Astrocyte of the spinal cord (primary cell): ENCODE measurements around the gene CACNA1C.

Experiments used
- DNase-seq: peaks from one replicate; pipeline ENCODE4 v3.0.0; 2011; ENCODE audit warnings: low read depth, low spot score
- H3K4me3 ChIP-seq: 2 replicates; pipeline ENCODE4 v1.5.1; 2011; ENCODE audit warnings: low read depth, mild to moderate bottlenecking, low read length, moderate library complexity
- CTCF ChIP-seq: IDR thresholded peaks from 2 replicates; pipeline ENCODE4 v1.5.1; 2012; ENCODE audit warnings: low read depth, mild to moderate bottlenecking, low read length, inconsistent platforms
- in situ Hi-C: cut with HindIII; loops from 2 replicates; pipeline ENCODE4 v1.10.0; 2017; ENCODE audit warnings: low sequenced_read_pairs

Gene CACNA1C

GRCh38 chr12:2636741-2637340, 584.1 kb downstream of the CACNA1C start:
- DNase-seq = no peak
- TF ChIP-seq CTCF = no peak
- H3K4me3 ChIP-seq = no peak overlapping the region
- in situ Hi-C loops = no loop called here

- no peak overlapping the region for H3K4me3 ChIP-seq
- no peak for DNase-seq
- in situ Hi-C loops = no loop called here
- TF ChIP-seq CTCF = no peak
Measured at GRCh38 chr12:2637371-2637770, 584.6 kb downstream of the CACNA1C start.

GRCh38 chr12:2638273-2639019, 585.7 kb downstream of the CACNA1C start:
- no peak overlapping the region for H3K4me3 ChIP-seq
- in situ Hi-C loops = no loop called here
- no peak for DNase-seq
- no peak for TF ChIP-seq CTCF

GRCh38 chr12:2639020-2639298, 586.2 kb downstream of the CACNA1C start:
- no peak for TF ChIP-seq CTCF
- in situ Hi-C loops = no loop called here
- no peak for DNase-seq
- no peak overlapping the region for H3K4me3 ChIP-seq

- peak; percentile 30 for TF ChIP-seq CTCF
- no peak for DNase-seq
- in situ Hi-C loops = no loop called here
- no peak overlapping the region for H3K4me3 ChIP-seq
Measured at GRCh38 chr12:2640281-2640680, 587.5 kb downstream of the CACNA1C start.

- peak; percentile 94 for DNase-seq
- in situ Hi-C loops = no loop called here
- H3K4me3 ChIP-seq = no peak overlapping the region
- TF ChIP-seq CTCF = no peak
Measured at GRCh38 chr12:2640709-2641108, 587.9 kb downstream of the CACNA1C start.

GRCh38 chr12:2641207-2641606, 588.4 kb downstream of the CACNA1C start:
- peak; percentile 45 for TF ChIP-seq CTCF
- peak; percentile 23 for DNase-seq
- H3K4me3 ChIP-seq = no peak overlapping the region
- in situ Hi-C loops = no loop called here
